ENCODE data around the gene RTTN. TPM values are rescaled to one million over a fixed set of nuclear protein-coding genes. Genes with fewer than 3 reads are reported as not detected.

The RTTN gene
- total RNA-seq, 1 experiment from 2014 or later, result 64.7 TPM

DNA sequence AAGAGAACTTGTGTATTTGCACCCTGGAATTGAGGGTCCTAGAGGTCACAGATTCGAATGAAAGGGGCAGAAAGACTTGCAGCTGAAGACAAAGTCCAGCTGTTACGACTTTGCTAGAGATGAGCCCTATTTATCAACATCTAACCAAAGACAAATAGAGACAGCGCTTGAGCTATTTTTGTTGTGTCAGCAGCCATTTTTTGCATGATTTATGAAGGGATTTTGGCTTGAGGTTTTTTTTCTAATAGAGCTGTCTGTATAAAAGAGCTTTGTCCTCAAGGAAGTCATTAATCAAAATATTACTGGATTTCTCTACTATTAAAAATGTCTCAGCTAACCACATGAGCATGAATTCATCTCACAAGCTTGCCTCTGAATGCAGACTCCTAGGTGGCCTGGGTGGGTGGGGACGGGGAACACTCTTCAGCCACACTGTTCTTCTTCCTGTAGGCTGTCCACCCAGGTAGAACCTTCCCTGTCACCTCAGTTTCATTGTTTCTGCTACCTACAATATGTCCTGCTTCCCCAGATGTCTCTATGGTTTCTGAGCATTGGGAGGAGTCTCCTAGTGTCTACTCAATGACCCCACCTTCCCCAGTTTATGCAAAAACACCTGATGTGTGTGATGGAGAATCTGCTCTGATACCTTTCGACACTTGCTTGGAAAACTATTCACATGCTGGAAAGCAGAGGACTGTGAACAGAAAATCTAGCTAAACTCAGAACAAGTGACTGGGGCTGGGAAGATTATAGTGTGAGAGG, 250.6 kb downstream of the RTTN start:
- no peaks in the 10 kb centered on the region for H3K4me1 Mint-ChIP-seq (ENCODE audit: insufficient read depth, unreplicated experiment)
- BruUV-seq (replicated peaks), result no TSS peak
- CTCF ChIA-PET, result no interaction called here
- H3K27ac Mint-ChIP-seq (ENCODE audit: low read depth, unreplicated experiment), result no peak overlapping the region
- TF ChIP-seq, protein P1, sequence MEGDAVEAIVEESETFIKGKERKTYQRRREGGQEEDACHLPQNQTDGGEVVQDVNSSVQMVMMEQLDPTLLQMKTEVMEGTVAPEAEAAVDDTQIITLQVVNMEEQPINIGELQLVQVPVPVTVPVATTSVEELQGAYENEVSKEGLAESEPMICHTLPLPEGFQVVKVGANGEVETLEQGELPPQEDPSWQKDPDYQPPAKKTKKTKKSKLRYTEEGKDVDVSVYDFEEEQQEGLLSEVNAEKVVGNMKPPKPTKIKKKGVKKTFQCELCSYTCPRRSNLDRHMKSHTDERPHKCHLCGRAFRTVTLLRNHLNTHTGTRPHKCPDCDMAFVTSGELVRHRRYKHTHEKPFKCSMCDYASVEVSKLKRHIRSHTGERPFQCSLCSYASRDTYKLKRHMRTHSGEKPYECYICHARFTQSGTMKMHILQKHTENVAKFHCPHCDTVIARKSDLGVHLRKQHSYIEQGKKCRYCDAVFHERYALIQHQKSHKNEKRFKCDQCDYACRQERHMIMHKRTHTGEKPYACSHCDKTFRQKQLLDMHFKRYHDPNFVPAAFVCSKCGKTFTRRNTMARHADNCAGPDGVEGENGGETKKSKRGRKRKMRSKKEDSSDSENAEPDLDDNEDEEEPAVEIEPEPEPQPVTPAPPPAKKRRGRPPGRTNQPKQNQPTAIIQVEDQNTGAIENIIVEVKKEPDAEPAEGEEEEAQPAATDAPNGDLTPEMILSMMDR (IDR thresholded peaks at IDR 0.05; ENCODE audit: unreplicated experiment), result no peak
- H3K36me3 Mint-ChIP-seq (ENCODE audit: insufficient read depth, unreplicated experiment), result peaks cover 6% of the 10 kb centered on the region
- no peak for DNase-seq (ENCODE audit: unreplicated experiment)
- H3K4me3 Mint-ChIP-seq (ENCODE audit: unreplicated experiment), result no peak overlapping the region
- no peaks in the 10 kb centered on the region for H3K9me3 Mint-ChIP-seq (ENCODE audit: unreplicated experiment)
- POLR2A ChIA-PET, result no interaction called here
- H3K27me3 Mint-ChIP-seq (ENCODE audit: insufficient read depth, unreplicated experiment), result no peaks in the 10 kb centered on the region
- intact Hi-C loops (cut with micrococcal nuclease), result no loop called here

GRCh38 chr18:69953191-69953590, 252.3 kb downstream of the RTTN start:
- TF ChIP-seq, protein P1 (IDR thresholded peaks at IDR 0.05; ENCODE audit: unreplicated experiment), result no peak
- no peaks in the 10 kb centered on the region for H3K9me3 Mint-ChIP-seq (ENCODE audit: unreplicated experiment)
- DNase-seq (ENCODE audit: unreplicated experiment), result no peak
- ChIA-PET POLR2A (no interaction called here), CTCF (interaction anchor here (1.0 kb wide), 1 partner anchor 104 kb away, joined by 3 read pairs; no protein-coding TSS in a partner anchor)
- no peaks in the 10 kb centered on the region for H3K4me1 Mint-ChIP-seq (ENCODE audit: insufficient read depth, unreplicated experiment)
- no peak overlapping the region for H3K4me3 Mint-ChIP-seq (ENCODE audit: unreplicated experiment)
- no peak overlapping the region for H3K27ac Mint-ChIP-seq (ENCODE audit: low read depth, unreplicated experiment)
- H3K27me3 Mint-ChIP-seq (ENCODE audit: insufficient read depth, unreplicated experiment), result no peaks in the 10 kb centered on the region
- intact Hi-C loops (cut with micrococcal nuclease), result no loop called here
- peaks cover 6% of the 10 kb centered on the region for H3K36me3 Mint-ChIP-seq (ENCODE audit: insufficient read depth, unreplicated experiment)
- BruUV-seq (replicated peaks), result no TSS peak

Other genes with a start within 250 kb of the RTTN start
- gene SOCS6, start 83.4 kb upstream of the RTTN start, total RNA-seq (2022), result 16.9 and 20.4 TPM in 2 replicates